ENCODE results near the gene SCLT1.

GRCh38 chr4:129046055-129046959 is 47.0 kb downstream of the SCLT1 start:
- TF ChIP-seq CTCF (IDR thresholded peaks at IDR 0.05) (no peak), POLR2A (IDR thresholded peaks at IDR 0.05) (no peak)

Measured in gastroesophageal sphincter (tissue), 3 donors.